ENCODE measurements around the gene KLF16. TPM values are rescaled to one million over a fixed set of nuclear protein-coding genes. Genes with fewer than 3 reads are reported as not detected.

KLF16 gene
- total and polyA plus RNA-seq, 9 of the 15 experiments (the other 6 are each of a cell fraction or from before 2014, with no cell fraction given), result 0.04 to 60.4 (median 6.8) TPM

DNA sequence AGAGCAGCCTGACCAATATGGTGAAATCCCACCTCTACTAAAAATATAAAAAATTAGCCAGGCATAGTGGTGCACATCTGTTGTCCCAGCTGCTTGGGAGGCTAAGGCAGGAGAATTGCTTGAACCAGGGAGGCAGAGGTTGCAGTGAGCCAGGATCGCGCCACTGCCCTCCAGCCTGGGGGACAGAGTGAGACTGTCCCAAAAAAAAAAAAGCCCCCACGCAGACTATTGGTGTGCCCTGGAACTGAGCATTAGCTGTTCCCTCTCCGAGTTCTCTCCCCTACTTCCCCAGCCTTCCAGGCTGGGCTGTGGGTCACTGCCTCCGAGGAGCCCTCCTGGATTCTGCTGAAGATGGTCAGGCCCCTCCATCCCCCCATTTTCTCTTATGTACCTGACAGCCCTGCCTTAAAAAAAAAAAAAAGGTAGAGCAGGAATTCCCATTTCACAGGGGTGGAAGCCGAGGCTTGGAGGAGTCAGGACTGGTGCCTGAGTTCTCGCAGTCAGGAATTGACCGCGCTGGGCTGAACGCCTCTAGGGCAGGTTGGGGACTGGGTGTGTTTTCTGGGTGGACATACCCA is 43.7 kb upstream of the KLF16 start:
- peak overlapping the region; percentile 13; the same call in 1 of the 2 replicates for H3K4me2 ChIP-seq (ENCODE audit: insufficient read depth, low read length)
- 0 out of 3 replicates have a peak overlapping the region, but pooled peaks have one; percentile 37 for H3K27ac ChIP-seq (ENCODE audit: extremely low read depth, low read depth, low read length)
- H3K4me1 ChIP-seq (replicated peaks in 1 of 2; ENCODE audit: control insufficient read depth in 2 of 2, insufficient read depth in 2 of 2, low read length in 2 of 2), result peaks cover 16 to 58% of the 10 kb centered on the region in 2 experiments; a peak in 4 of 5 replicates
- no peaks in the 10 kb centered on the region for H3K27me3 ChIP-seq (ENCODE audit: control insufficient read depth in 2 of 2, insufficient read depth in 2 of 2, low read length in 2 of 2)
- FAIRE-seq (no peak), DNase-seq (ENCODE audit: extremely low read depth in 1 of 4, low spot score in 3 of 4) (no peak), ATAC-seq (no peak)
- H2AFZ ChIP-seq (ENCODE audit: low read depth, low read length), result no peak overlapping the region
- in situ Hi-C loops (cut with MboI) (no loop called here), intact Hi-C loops (cut with micrococcal nuclease) (no loop called here)
- CTCF ChIA-PET (ENCODE audit: low intra/inter-chr PET ratio), result no interaction called here
- no peaks in the 10 kb centered on the region for H3K9me1 ChIP-seq (ENCODE audit: control insufficient read depth, insufficient read depth, low read length)
- no peaks in the 10 kb centered on the region for H3K9me3 ChIP-seq (replicated peaks; ENCODE audit: control insufficient read depth, insufficient read depth, low read depth, low read length)
- H3K36me3 ChIP-seq (ENCODE audit: control insufficient read depth, insufficient read depth, low read length), result peaks cover 31% of the 10 kb centered on the region; the same call in 1 of the 3 replicates
- H3K79me2 ChIP-seq (ENCODE audit: control insufficient read depth, insufficient read depth, low read length), result peaks cover 63% of the 10 kb centered on the region
- BruUV-seq (replicated peaks), result no TSS peak
- no peaks in the 10 kb centered on the region; the same call in 1 of the 2 replicates for H4K20me1 ChIP-seq (replicated peaks; ENCODE audit: control insufficient read depth, insufficient read depth, low read length)
- peak overlapping the region in 1 of 2 experiments; percentile 89; a peak in 2 of 4 replicates for H3K9ac ChIP-seq (ENCODE audit: insufficient read depth in 1 of 2, low read depth in 2 of 2, low read length in 2 of 2)
- TF ChIP-seq DMBX1 (CRISPR knock-in tag; IDR thresholded peaks at IDR 0.05; ENCODE audit: borderline replicate concordance) (no peak), ARID2 (IDR thresholded peaks at IDR 0.05) (no peak), MYNN (IDR thresholded peaks at IDR 0.05) (0 out of 2 replicates have a peak, but pooled peaks have one; percentile 21), MYNN (CRISPR knock-in tag; IDR thresholded peaks at IDR 0.05) (no peak), PTBP1 (IDR thresholded peaks at IDR 0.05; ENCODE audit: low read depth, low read length) (0 out of 2 replicates have a peak, but pooled peaks have one; percentile 46), NONO (IDR thresholded peaks at IDR 0.05; ENCODE audit: low read depth in 2 of 2, low read length in 1 of 2) (no peak), BCOR (IDR thresholded peaks at IDR 0.05) (0 out of 2 replicates have a peak, but pooled peaks have one; percentile 42), TAF15 (IDR thresholded peaks at IDR 0.05; ENCODE audit: low read depth, low read length) (no peak), DPF2 (IDR thresholded peaks at IDR 0.05) (no peak), ZFP36 (IDR thresholded peaks at IDR 0.05; ENCODE audit: low read depth, low read length, partially characterized antibody) (peak; percentile 93), ZBTB7A (IDR thresholded peaks at IDR 0.05; ENCODE audit: borderline replicate concordance, control insufficient read depth, low read depth, low read length) (0 out of 2 replicates have a peak, but pooled peaks have one; percentile 0)
- TF ChIP-seq, protein P1, sequence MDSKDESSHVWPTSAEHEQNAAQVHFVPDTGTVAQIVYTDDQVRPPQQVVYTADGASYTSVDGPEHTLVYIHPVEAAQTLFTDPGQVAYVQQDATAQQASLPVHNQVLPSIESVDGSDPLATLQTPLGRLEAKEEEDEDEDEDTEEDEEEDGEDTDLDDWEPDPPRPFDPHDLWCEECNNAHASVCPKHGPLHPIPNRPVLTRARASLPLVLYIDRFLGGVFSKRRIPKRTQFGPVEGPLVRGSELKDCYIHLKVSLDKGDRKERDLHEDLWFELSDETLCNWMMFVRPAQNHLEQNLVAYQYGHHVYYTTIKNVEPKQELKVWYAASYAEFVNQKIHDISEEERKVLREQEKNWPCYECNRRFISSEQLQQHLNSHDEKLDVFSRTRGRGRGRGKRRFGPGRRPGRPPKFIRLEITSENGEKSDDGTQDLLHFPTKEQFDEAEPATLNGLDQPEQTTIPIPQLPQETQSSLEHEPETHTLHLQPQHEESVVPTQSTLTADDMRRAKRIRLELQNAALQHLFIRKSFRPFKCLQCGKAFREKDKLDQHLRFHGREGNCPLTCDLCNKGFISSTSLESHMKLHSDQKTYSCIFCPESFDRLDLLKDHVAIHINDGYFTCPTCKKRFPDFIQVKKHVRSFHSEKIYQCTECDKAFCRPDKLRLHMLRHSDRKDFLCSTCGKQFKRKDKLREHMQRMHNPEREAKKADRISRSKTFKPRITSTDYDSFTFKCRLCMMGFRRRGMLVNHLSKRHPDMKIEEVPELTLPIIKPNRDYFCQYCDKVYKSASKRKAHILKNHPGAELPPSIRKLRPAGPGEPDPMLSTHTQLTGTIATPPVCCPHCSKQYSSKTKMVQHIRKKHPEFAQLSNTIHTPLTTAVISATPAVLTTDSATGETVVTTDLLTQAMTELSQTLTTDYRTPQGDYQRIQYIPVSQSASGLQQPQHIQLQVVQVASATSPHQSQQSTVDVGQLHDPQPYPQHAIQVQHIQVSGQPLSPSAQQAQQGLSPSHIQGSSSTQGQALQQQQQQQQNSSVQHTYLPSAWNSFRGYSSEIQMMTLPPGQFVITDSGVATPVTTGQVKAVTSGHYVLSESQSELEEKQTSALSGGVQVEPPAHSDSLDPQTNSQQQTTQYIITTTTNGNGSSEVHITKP (IDR thresholded peaks at IDR 0.05; ENCODE audit: partially characterized antibody), result peak; percentile 91
- TF ChIP-seq, protein P2, sequence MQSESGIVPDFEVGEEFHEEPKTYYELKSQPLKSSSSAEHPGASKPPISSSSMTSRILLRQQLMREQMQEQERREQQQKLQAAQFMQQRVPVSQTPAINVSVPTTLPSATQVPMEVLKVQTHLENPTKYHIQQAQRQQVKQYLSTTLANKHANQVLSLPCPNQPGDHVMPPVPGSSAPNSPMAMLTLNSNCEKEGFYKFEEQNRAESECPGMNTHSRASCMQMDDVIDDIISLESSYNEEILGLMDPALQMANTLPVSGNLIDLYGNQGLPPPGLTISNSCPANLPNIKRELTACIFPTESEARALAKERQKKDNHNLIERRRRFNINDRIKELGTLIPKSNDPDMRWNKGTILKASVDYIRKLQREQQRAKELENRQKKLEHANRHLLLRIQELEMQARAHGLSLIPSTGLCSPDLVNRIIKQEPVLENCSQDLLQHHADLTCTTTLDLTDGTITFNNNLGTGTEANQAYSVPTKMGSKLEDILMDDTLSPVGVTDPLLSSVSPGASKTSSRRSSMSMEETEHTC (IDR thresholded peaks at IDR 0.05), result no peak
- TF ChIP-seq, protein P3, sequence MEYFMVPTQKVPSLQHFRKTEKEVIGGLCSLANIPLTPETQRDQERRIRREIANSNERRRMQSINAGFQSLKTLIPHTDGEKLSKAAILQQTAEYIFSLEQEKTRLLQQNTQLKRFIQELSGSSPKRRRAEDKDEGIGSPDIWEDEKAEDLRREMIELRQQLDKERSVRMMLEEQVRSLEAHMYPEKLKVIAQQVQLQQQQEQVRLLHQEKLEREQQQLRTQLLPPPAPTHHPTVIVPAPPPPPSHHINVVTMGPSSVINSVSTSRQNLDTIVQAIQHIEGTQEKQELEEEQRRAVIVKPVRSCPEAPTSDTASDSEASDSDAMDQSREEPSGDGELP (CRISPR knock-in tag; IDR thresholded peaks at IDR 0.05; ENCODE audit: borderline replicate concordance), result 0 out of 2 replicates have a peak, but pooled peaks have one; percentile 36
- whole genome bisulfite sequencing (ENCODE audit: insufficient coverage, low coverage, missing lambda C conversion rate), result 80% methylated on average over 9 of the region's 10 CpGs
- POLR2A ChIA-PET, result interaction anchor here (0.7 kb wide), 1 partner anchor 501 kb away, joined by 3 read pairs; no protein-coding TSS in a partner anchor
- H3K4me3 ChIP-seq, result no peak overlapping the region
